Measurements from ENCODE around the gene FBXL5. TPM values are rescaled to one million over a fixed set of nuclear protein-coding genes. Genes with fewer than 3 reads are reported as not detected.

The FBXL5 gene
- total RNA-seq, 2 experiments from 2014 or later: 40.9 to 42.0 TPM

DNA sequence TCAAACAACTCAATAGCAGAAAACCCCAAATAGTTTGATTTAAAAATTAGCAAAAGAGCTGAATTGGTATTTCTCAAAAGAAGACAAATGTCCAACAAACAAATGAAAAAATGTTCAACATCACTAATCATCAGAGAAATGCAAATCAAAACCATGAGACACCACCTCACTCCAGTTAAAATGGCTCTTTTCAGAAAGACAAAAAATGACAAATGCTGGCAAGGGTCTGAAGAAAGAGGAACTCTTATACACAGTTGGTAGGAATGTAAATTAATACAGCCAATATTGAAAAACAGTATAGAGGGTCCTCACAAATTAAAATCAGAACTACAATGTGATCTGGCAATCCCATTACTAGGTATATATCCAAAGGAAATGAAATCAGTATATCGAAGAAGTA, 70.4 kb downstream of the FBXL5 start:
- DNase-seq (no peak), ATAC-seq (no peak)
- no peaks in the 10 kb centered on the region for H3K36me3 Mint-ChIP-seq (ENCODE audit: low read depth)
- no peaks in the 10 kb centered on the region for H3K27me3 Mint-ChIP-seq (ENCODE audit: low read depth)
- no peaks in the 10 kb centered on the region for H3K4me1 Mint-ChIP-seq (ENCODE audit: low read depth)
- ChIA-PET CTCF (no interaction called here), POLR2A (no interaction called here)
- H3K4me3 Mint-ChIP-seq: no peak overlapping the region
- no peak overlapping the region for H3K27ac Mint-ChIP-seq
- no peaks in the 10 kb centered on the region for H3K9me3 Mint-ChIP-seq (ENCODE audit: insufficient read depth)

- ATAC-seq (no peak), DNase-seq (no peak)
- H3K4me3 Mint-ChIP-seq: no peak overlapping the region
- H3K4me1 Mint-ChIP-seq (ENCODE audit: low read depth): no peaks in the 10 kb centered on the region
- H3K9me3 Mint-ChIP-seq (ENCODE audit: insufficient read depth): no peaks in the 10 kb centered on the region
- no peaks in the 10 kb centered on the region for H3K27me3 Mint-ChIP-seq (ENCODE audit: low read depth)
- no peak overlapping the region for H3K27ac Mint-ChIP-seq
- H3K36me3 Mint-ChIP-seq (ENCODE audit: low read depth): no peaks in the 10 kb centered on the region
- ChIA-PET POLR2A (interaction anchor here (0.6 kb wide), 1 partner anchor 29 kb away, joined by 3 read pairs; no protein-coding TSS in a partner anchor), CTCF (interaction anchor here (1.7 kb wide), 1 partner anchor 9 kb away, joined by 5 read pairs; no protein-coding TSS in a partner anchor)
Measured at GRCh38 chr4:15577508-15577907, 77.6 kb downstream of the FBXL5 start.

- Mint-ChIP-seq H3K9me3 (ENCODE audit: insufficient read depth) (no peaks in the 10 kb centered on the region), H3K4me3 (no peak overlapping the region), H3K36me3 (ENCODE audit: low read depth) (no peaks in the 10 kb centered on the region), H3K4me1 (ENCODE audit: low read depth) (no peaks in the 10 kb centered on the region), H3K27me3 (ENCODE audit: low read depth) (no peaks in the 10 kb centered on the region), H3K27ac (no peak overlapping the region)
- ATAC-seq (no peak), DNase-seq (no peak)
- ChIA-PET POLR2A (no interaction called here), CTCF (no interaction called here)
Measured at GRCh38 chr4:15575966-15576365, 79.2 kb downstream of the FBXL5 start.

- no peaks in the 10 kb centered on the region for H3K9me3 Mint-ChIP-seq (ENCODE audit: insufficient read depth)
- ATAC-seq (no peak), DNase-seq (no peak)
Measured at GRCh38 chr4:15569746-15570145, 85.4 kb downstream of the FBXL5 start.

GRCh38 chr4:15568821-15569220, 86.3 kb downstream of the FBXL5 start:
- DNase-seq: no peak
- ChIA-PET POLR2A (no interaction called here), CTCF (no interaction called here)
- no peak for ATAC-seq
- peaks cover 1% of the 10 kb centered on the region for H3K36me3 Mint-ChIP-seq (ENCODE audit: low read depth)
- H3K4me1 Mint-ChIP-seq (ENCODE audit: low read depth): no peaks in the 10 kb centered on the region
- H3K9me3 Mint-ChIP-seq (ENCODE audit: insufficient read depth): no peaks in the 10 kb centered on the region
- no peak overlapping the region for H3K4me3 Mint-ChIP-seq
- H3K27me3 Mint-ChIP-seq (ENCODE audit: low read depth): no peaks in the 10 kb centered on the region
- H3K27ac Mint-ChIP-seq: no peak overlapping the region

More at GRCh38 chr4:15569746-15570145, 85.4 kb downstream of the FBXL5 start:
- H3K4me1 Mint-ChIP-seq (ENCODE audit: low read depth): no peaks in the 10 kb centered on the region
- H3K27ac Mint-ChIP-seq: no peak overlapping the region
- CTCF ChIA-PET: interaction anchor here (1.1 kb wide), 1 partner anchor 80 kb away, joined by 3 read pairs; no protein-coding TSS in a partner anchor
- H3K36me3 Mint-ChIP-seq (ENCODE audit: low read depth): peaks cover 1% of the 10 kb centered on the region
- H3K27me3 Mint-ChIP-seq (ENCODE audit: low read depth): no peaks in the 10 kb centered on the region
- POLR2A ChIA-PET: no interaction called here
- H3K4me3 Mint-ChIP-seq: no peak overlapping the region

DNA sequence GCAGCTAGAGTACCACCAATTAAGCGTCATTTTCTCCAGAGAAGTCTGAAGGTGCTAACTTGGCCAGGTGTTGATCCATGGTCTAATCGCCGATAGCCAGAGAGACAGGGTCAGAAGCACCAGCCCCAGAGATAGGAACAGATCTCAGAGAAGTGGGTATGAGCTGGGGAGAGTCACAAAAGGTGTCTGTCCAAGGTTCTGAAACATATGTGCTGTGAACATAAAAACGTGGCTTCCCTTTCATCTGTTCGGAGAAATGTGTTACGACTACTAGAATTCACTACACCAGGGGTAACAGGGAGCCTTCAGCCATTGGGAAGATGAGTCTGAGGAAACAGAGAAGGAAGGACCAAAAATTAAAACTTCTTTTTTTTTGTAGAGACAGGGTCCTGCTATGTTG, 91.3 kb downstream of the FBXL5 start:
- Mint-ChIP-seq H3K27me3 (ENCODE audit: low read depth) (no peaks in the 10 kb centered on the region), H3K27ac (no peak overlapping the region), H3K36me3 (ENCODE audit: low read depth) (no peaks in the 10 kb centered on the region), H3K4me1 (ENCODE audit: low read depth) (no peaks in the 10 kb centered on the region), H3K4me3 (no peak overlapping the region), H3K9me3 (ENCODE audit: insufficient read depth) (no peaks in the 10 kb centered on the region)
- POLR2A ChIA-PET: no interaction called here
- CTCF ChIA-PET: interaction anchor here (1.1 kb wide), 1 partner anchor 86 kb away, joined by 3 read pairs; no protein-coding TSS in a partner anchor
- DNase-seq: no peak
- no peak for ATAC-seq

DNA sequence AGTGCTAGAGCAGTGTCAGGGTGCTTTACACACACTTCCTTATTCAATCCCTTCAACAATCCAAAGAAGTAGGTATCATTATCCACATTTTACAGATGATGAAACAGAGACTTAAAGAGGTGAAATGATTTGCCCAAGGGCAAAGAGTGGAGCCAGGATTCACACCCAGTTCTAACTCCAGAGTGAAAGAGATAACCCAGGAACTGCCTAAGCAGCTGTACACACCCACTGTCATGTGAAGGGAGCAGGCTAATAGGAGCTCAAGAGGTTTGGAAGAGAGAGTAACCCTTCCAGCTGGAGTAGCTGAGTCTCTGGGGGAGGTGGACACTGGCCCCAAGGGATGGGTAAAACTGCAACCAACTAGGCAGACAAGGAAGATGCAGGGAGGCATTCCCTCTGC, 92.5 kb downstream of the FBXL5 start:
- no peak for DNase-seq
- CTCF ChIA-PET: no interaction called here
- Mint-ChIP-seq H3K27ac (no peak overlapping the region), H3K36me3 (ENCODE audit: low read depth) (no peaks in the 10 kb centered on the region), H3K4me3 (no peak overlapping the region), H3K4me1 (ENCODE audit: low read depth) (no peaks in the 10 kb centered on the region), H3K9me3 (ENCODE audit: insufficient read depth) (no peaks in the 10 kb centered on the region), H3K27me3 (ENCODE audit: low read depth) (no peaks in the 10 kb centered on the region)
- no peak for ATAC-seq
- POLR2A ChIA-PET: no interaction called here

GRCh38 chr4:15562114-15562513, 93.0 kb downstream of the FBXL5 start:
- ATAC-seq (no peak), DNase-seq (no peak)
- H3K4me3 Mint-ChIP-seq: no peak overlapping the region
- no peaks in the 10 kb centered on the region for H3K36me3 Mint-ChIP-seq (ENCODE audit: low read depth)
- ChIA-PET CTCF (no interaction called here), POLR2A (no interaction called here)
- H3K9me3 Mint-ChIP-seq (ENCODE audit: insufficient read depth): no peaks in the 10 kb centered on the region
- no peak overlapping the region for H3K27ac Mint-ChIP-seq
- H3K27me3 Mint-ChIP-seq (ENCODE audit: low read depth): no peaks in the 10 kb centered on the region
- no peaks in the 10 kb centered on the region for H3K4me1 Mint-ChIP-seq (ENCODE audit: low read depth)

GRCh38 chr4:15558561-15558960, 96.6 kb downstream of the FBXL5 start:
- CTCF ChIA-PET: no interaction called here
- ATAC-seq (no peak), DNase-seq (no peak)
- POLR2A ChIA-PET: no interaction called here
- H3K4me1 Mint-ChIP-seq (ENCODE audit: low read depth): peaks cover 7% of the 10 kb centered on the region
- H3K27ac Mint-ChIP-seq: no peak overlapping the region
- no peaks in the 10 kb centered on the region for H3K27me3 Mint-ChIP-seq (ENCODE audit: low read depth)
- no peaks in the 10 kb centered on the region for H3K9me3 Mint-ChIP-seq (ENCODE audit: insufficient read depth)
- no peak overlapping the region for H3K4me3 Mint-ChIP-seq
- no peaks in the 10 kb centered on the region for H3K36me3 Mint-ChIP-seq (ENCODE audit: low read depth)

DNA sequence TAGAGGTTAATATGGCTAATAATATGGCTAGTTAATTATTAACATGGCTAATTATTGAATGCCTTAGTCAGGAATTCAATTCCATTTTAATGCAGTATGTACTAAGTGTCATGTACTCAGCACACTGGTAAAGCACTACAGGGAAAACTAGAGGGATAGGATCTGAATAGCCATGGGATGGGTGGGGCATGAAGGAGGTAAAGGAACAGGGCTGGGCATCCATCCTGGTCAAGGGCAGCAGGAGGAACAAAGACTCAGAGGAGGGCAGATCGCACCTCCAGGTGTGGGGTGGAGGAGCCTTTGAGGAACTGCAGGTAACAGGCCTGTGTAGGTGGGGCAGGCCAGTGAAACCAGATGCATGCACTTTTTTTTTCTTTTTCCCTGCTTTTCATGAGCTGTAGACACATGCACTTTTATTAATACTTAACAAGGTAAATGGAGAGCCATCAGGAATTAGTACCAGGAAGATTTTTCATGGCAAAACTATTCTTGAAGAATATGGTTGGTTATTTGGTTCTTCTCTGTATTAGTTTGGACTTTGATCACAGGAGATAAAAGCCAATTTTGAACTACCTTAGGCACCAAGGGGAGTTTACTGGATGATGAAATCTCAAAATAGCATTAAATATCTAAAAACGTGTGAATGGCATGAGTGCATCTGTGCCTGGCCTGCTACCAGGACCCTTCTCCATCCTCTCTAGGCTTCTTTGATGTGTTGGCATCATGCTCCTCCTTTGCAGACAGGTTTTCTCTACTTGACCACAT, 97.2 kb downstream of the FBXL5 start:
- Mint-ChIP-seq H3K4me1 (ENCODE audit: low read depth) (peaks cover 8% of the 10 kb centered on the region), H3K27ac (no peak overlapping the region)

DNA sequence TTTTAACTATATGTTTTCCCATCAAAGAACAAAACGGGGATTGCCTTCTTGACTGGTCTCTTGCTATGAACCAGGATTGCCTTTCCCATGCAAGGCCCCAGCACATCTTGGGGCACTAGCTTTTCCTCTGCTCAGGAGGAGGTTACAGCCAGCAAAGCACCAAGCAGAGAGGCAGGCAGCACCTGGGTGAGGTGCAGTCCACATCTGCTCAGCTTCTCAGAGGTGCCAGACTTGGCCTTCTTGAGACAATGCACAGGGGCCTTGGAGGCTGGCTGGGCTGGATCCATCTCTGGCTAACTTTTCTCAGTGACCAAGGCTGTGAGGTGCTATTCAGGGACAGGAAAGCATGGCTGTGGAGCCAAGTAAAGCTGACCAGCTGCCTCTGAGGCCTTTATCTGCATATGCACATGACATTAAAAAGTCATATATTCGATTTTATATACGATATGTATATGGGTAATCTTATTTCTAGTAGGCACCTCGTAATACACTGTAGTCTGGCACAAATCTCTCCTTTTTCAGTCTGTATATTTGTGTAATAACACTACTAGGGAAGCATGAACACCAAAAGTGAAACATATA, 98.6 kb downstream of the FBXL5 start:
- ChIA-PET POLR2A (no interaction called here), CTCF (no interaction called here)
- Mint-ChIP-seq H3K36me3 (ENCODE audit: low read depth) (no peaks in the 10 kb centered on the region), H3K4me3 (no peak overlapping the region), H3K27ac (no peak overlapping the region), H3K4me1 (ENCODE audit: low read depth) (peaks cover 8% of the 10 kb centered on the region), H3K27me3 (ENCODE audit: low read depth) (no peaks in the 10 kb centered on the region), H3K9me3 (ENCODE audit: insufficient read depth) (no peaks in the 10 kb centered on the region)
- no peak for ATAC-seq
- DNase-seq: no peak

More for the DNA sequence above, 97.2 kb downstream of the FBXL5 start:
- H3K9me3 Mint-ChIP-seq (ENCODE audit: insufficient read depth): no peaks in the 10 kb centered on the region
- no peak for DNase-seq
- H3K27me3 Mint-ChIP-seq (ENCODE audit: low read depth): no peaks in the 10 kb centered on the region
- no peaks in the 10 kb centered on the region for H3K36me3 Mint-ChIP-seq (ENCODE audit: low read depth)
- no peak overlapping the region for H3K4me3 Mint-ChIP-seq
- POLR2A ChIA-PET: no interaction called here
- CTCF ChIA-PET: no interaction called here
- ATAC-seq: no peak

Measured in activated CD8-positive, alpha-beta T cell treated with anti-CD3 and anti-CD28 coated beads, Interleukin-2, amount 10 ng/mL, durations not matched to agents 7 days and 5 days (primary cell).